K562 (cell line): ENCODE data around the gene RNU6-9. TPM values are rescaled to one million over a fixed set of nuclear protein-coding genes. Genes with fewer than 3 reads are reported as not detected.

ENCODE experiments used
- ASH1L ChIP-seq: fragments of 450-650 bp; IDR thresholded peaks from 2 replicates; pipeline ENCODE4 v1.6.1; 2018; ENCODE audit warnings: borderline replicate concordance, mild to moderate bottlenecking, low read depth; ENCODE audit not compliant: partially characterized antibody
- DACH1 ChIP-seq: fragments of 450-650 bp; IDR thresholded peaks from 2 replicates; pipeline ENCODE4 v1.6.1; 2018; ENCODE audit not compliant: partially characterized antibody
- GTF2A2 ChIP-seq: IDR thresholded peaks from 2 replicates; pipeline ENCODE4 v1.6.1; 2016; ENCODE audit warnings: mild to moderate bottlenecking, missing genetic modification characterization, missing compliant biosample characterization
- HSF4 ChIP-seq: fragments of 250-450 bp; sonication (Bioruptor Pico); IDR thresholded peaks from 2 replicates; pipeline ENCODE4 v2.1.2; 2022; ENCODE audit warnings: mild to moderate bottlenecking, moderate library complexity, borderline replicate concordance
- JUND ChIP-seq, 2 experiments: IDR thresholded peaks; 2 replicates in 1 of 2; 3 replicates in 1 of 2; pipeline ENCODE4 v1.6.1; 2011; ENCODE audit warnings: borderline replicate concordance in 2 of 2, low read depth in 2 of 2, low read length in 2 of 2, improper control_type of control experiment in 1 of 2, missing biosample characterization in 1 of 2, missing genetic modification characterization in 1 of 2, missing genetic modification reagents in 1 of 2
- NCOA4 ChIP-seq: fragments of 450-650 bp; IDR thresholded peaks from 2 replicates; pipeline ENCODE4 v1.6.1; 2018; ENCODE audit warnings: mild to moderate bottlenecking; ENCODE audit not compliant: partially characterized antibody
- NFIC ChIP-seq: fragments of 450-650 bp; IDR thresholded peaks from 2 replicates; pipeline ENCODE4 v1.6.1; 2017; ENCODE audit warnings: mild to moderate bottlenecking, inconsistent platforms
- RBM15 ChIP-seq: fragments of 200-400 bp; formaldehyde crosslinking; IDR thresholded peaks from 2 replicates; pipeline ENCODE4 v1.6.1; 2018; ENCODE audit warnings: mild to moderate bottlenecking, low read length, moderate library complexity; ENCODE audit not compliant: insufficient read depth
- U2AF2 ChIP-seq: fragments of 200-400 bp; formaldehyde crosslinking; optimal IDR thresholded peaks from 2 replicates; pipeline ENCODE3; 2017; ENCODE audit warnings: low read depth, mild to moderate bottlenecking, low read length
- YBX1 ChIP-seq: fragments of 450-650 bp; IDR thresholded peaks from 2 replicates; pipeline ENCODE4 v1.7.1; 2016; ENCODE audit warnings: mild to moderate bottlenecking
- polyA plus RNA-seq, 8 experiments: library from polyadenylated mRNA; depleted of rRNA in 4 of 8; stranded (reverse) in 5 of 8; unstranded in 3 of 8; fragments of >200 nt; fragmentation: Nextera tagmentation in 2 of 8; fragmentation: Illumina TruSeq in 1 of 8; extraction: Ambion mirVana in 2 of 8; extraction: Trizol in 1 of 8; gene quantifications; 2 replicates each; pipeline versions ENCODE4 v1.2.1 to v1.2.3, GENCODE V29; 2011 to 2014; ENCODE audit warnings: inconsistent platforms in 1 of 8, missing spikeins in 1 of 8
- total RNA-seq, 7 experiments: library from RNA; depleted of rRNA in 6 of 7; stranded (reverse); fragments of >200 nt in 6 of 7; fragmentation: Illumina TruSeq in 2 of 7; extraction: Trizol in 2 of 7; gene quantifications; 2 replicates each; pipeline versions ENCODE4 v1.2.1 to v1.2.3, GENCODE V29; 2011 to 2021; ENCODE audit warnings: low replicate concordance in 1 of 7
- TF ChIP-seq, protein P1 (sequence below): sonication (generic); formaldehyde crosslinking; IDR thresholded peaks from 2 replicates; pipeline ENCODE4 v1.9.0; 2022; ENCODE audit warnings: mild to moderate bottlenecking, missing genetic modification reagents
- TF ChIP-seq, protein P2 (sequence below): fragments of 250-450 bp; sonication (Bioruptor Pico); IDR thresholded peaks from 2 replicates; pipeline ENCODE4 v1.8.0; 2022; ENCODE audit warnings: inconsistent platforms
- TF ChIP-seq, protein P3 (sequence below): fragments of 250-450 bp; sonication (Bioruptor Pico); IDR thresholded peaks from 2 replicates; pipeline ENCODE4 v1.5.0; 2021; ENCODE audit warnings: mild to moderate bottlenecking, moderate library complexity
- TF ChIP-seq, protein P4 (sequence below), 2 experiments: fragments of 200-800 bp in 1 of 2; sonication (Bioruptor generic) in 1 of 2; sonication (generic) in 1 of 2; formaldehyde crosslinking in 1 of 2; IDR thresholded peaks in 1 of 2; conservative IDR thresholded peaks in 1 of 2; 2 replicates each; pipeline versions ENCODE4 v1.5.0 to v1.6.1; 2016 to 2020; ENCODE audit warnings: missing compliant biosample characterization in 1 of 2, missing genetic modification characterization in 1 of 2, missing genetic modification reagents in 1 of 2

RNU6-9 gene
- total and polyA plus RNA-seq, 9 of the 15 experiments (the other 6 are each of a cell fraction or from before 2014, with no cell fraction given): not detected

DNA sequence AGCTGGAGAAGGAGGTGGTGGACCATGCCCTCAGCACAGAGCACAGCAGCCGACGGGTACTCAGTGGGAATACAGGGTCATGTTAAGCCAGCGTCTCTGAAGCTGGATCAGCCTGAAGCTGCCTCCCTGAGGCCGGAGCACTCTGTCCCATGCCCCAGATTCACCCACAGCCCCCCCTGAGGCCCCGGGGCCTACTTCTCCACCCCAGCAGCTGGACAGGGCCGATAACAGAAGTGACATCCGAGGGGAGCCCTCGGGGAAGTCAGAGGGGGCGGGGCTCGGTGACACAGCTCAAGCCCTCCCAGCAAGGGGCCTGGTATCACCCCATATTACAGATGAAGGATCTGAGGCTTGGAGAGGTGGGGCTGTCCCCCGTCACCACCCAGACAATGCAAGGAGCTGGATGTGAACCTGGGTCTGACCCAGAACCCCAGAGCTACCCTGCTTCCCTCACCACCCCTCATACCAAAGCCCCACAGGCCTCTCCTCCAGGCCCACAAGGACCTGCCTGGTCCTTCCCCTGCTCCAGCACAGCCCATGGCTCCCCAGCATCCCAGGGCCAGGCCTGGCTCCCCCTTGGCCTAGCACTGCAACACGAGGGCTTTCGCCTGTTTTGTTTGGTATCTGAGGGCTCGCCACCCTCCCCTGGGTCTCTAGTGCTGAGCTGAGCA is 14.0 kb downstream of the RNU6-9 start (continued):
- no peak for TF ChIP-seq HSF4 (CRISPR knock-in tag)
- TF ChIP-seq DACH1: peak; percentile 89
- TF ChIP-seq NFIC: peak; percentile 73
- TF ChIP-seq, protein P1, sequence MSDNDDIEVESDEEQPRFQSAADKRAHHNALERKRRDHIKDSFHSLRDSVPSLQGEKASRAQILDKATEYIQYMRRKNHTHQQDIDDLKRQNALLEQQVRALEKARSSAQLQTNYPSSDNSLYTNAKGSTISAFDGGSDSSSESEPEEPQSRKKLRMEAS (CRISPR knock-in tag): peak; percentile 55; the same call in 1 of the 2 replicates
- TF ChIP-seq, protein P2, sequence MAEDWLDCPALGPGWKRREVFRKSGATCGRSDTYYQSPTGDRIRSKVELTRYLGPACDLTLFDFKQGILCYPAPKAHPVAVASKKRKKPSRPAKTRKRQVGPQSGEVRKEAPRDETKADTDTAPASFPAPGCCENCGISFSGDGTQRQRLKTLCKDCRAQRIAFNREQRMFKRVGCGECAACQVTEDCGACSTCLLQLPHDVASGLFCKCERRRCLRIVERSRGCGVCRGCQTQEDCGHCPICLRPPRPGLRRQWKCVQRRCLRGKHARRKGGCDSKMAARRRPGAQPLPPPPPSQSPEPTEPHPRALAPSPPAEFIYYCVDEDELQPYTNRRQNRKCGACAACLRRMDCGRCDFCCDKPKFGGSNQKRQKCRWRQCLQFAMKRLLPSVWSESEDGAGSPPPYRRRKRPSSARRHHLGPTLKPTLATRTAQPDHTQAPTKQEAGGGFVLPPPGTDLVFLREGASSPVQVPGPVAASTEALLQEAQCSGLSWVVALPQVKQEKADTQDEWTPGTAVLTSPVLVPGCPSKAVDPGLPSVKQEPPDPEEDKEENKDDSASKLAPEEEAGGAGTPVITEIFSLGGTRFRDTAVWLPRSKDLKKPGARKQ (CRISPR knock-in tag): no peak
- TF ChIP-seq YBX1: no peak
- no peak for TF ChIP-seq NCOA4
- TF ChIP-seq U2AF2: no peak
- TF ChIP-seq JUND (IDR thresholded peaks at IDR 0.05; ENCODE audit: borderline replicate concordance, low read depth, low read length): peak; percentile 87
- TF ChIP-seq JUND (tag; IDR thresholded peaks at IDR 0.05; ENCODE audit: borderline replicate concordance, low read depth, low read length): peak; percentile 82; the same call in 1 of the 3 replicates
- no peak for TF ChIP-seq GTF2A2 (tag)
- no peak for TF ChIP-seq RBM15
- TF ChIP-seq, protein P3, sequence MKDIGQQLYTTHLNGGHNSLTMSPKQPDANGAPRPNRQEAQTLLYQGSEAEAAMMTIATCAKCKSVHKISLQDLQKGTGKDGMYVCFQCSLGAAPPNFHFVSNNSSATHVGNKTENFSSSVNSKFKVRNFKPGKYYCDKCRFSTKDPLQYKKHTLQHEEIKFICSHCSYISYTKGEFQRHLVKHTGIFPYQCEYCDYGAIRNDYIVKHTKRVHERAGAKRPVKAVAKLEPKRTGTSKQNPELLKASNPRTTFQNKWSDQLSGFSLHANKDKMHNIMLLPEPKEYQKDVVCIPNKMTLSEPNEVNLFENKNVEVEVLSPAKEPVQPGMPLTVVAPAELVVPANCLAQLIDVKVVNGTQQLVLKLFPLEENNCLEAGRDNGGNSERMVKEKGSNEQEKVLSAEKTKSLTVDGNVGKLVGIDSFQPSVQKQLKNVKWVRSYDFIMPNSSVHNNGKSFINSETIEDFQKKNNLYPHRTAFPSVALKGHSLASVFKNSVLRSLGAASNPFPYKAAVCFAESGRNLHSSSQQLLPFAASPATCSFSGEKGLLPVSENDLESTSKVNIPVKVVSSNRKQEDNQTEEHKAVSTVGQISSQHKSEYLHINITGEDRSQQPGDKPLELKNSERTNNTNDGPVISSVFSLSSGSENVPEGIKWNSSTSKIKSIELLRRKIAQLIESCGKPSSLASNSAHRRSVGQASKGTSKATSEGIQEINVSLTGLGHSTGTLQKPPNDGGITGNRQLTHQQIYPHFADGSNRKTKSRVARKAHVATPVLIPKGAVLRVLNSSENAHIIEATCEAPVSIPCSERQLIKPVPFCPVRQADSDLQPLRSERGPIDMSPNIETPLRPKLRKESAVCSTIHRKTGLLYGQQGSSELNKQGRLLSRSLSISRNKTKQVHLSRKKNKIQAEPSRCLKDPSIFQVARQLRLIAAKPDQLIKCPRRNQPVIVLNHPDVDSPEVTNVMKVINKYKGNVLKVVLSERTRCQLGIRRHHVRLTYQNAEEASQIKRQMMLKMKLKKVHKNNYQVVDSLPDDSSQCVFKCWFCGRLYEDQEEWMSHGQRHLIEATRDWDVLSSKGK (CRISPR knock-in tag): no peak
- TF ChIP-seq ASH1L: no peak
- TF ChIP-seq, protein P4, sequence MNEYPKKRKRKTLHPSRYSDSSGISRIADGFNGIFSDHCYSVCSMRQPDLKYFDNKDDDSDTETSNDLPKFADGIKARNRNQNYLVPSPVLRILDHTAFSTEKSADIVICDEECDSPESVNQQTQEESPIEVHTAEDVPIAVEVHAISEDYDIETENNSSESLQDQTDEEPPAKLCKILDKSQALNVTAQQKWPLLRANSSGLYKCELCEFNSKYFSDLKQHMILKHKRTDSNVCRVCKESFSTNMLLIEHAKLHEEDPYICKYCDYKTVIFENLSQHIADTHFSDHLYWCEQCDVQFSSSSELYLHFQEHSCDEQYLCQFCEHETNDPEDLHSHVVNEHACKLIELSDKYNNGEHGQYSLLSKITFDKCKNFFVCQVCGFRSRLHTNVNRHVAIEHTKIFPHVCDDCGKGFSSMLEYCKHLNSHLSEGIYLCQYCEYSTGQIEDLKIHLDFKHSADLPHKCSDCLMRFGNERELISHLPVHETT (CRISPR knock-in tag; conservative IDR thresholded peaks at IDR 0.05 in 1 of 2, IDR thresholded peaks at IDR 0.05 in 1 of 2): no peak; a peak in 1 of 4 replicates
- TF ChIP-seq, all 486 proteins: peak for 180
